HepG2 (cell line): ENCODE results near the gene NAALADL1. TPM values are rescaled to one million over a fixed set of nuclear protein-coding genes. Genes with fewer than 3 reads are reported as not detected.

ENCODE experiments used
- MAZ ChIP-seq, 2 experiments: sonication (generic) in 1 of 2; formaldehyde crosslinking in 1 of 2; IDR thresholded peaks; 2 replicates each; pipeline versions ENCODE4 v1.5.0 to v1.6.1; 2012 to 2020; ENCODE audit warnings: low read depth in 2 of 2, mild to moderate bottlenecking in 2 of 2, borderline replicate concordance in 1 of 2, improper control_type of control experiment in 1 of 2, low read length in 1 of 2, missing genetic modification reagents in 1 of 2, moderate library complexity in 1 of 2
- PAF1 ChIP-seq: IDR thresholded peaks from 2 replicates; pipeline ENCODE4 v1.6.1; 2016; ENCODE audit warnings: missing genetic modification reagents, missing compliant biosample characterization
- RBFOX2 ChIP-seq: fragments of 200-400 bp; formaldehyde crosslinking; IDR thresholded peaks from 2 replicates; pipeline ENCODE4 v1.6.1; 2017; ENCODE audit warnings: low read depth, mild to moderate bottlenecking, low read length
- SP140L ChIP-seq: sonication (generic); formaldehyde crosslinking; IDR thresholded peaks from 2 replicates; pipeline ENCODE4 v1.4.0; 2020; ENCODE audit warnings: missing genetic modification reagents, borderline replicate concordance
- TAF1 ChIP-seq: sonication (generic); formaldehyde crosslinking; IDR thresholded peaks from 2 replicates; pipeline ENCODE4 v1.4.0; 2020; ENCODE audit warnings: missing genetic modification reagents
- U2AF2 ChIP-seq: fragments of 200-400 bp; formaldehyde crosslinking; IDR thresholded peaks from 2 replicates; pipeline ENCODE4 v1.6.1; 2017; ENCODE audit warnings: low read depth, mild to moderate bottlenecking, low read length
- ZNF407 ChIP-seq: sonication (generic); formaldehyde crosslinking; IDR thresholded peaks from one replicate; pipeline ENCODE4 v1.5.1; 2020; ENCODE audit warnings: mild to moderate bottlenecking, missing genetic modification reagents; ENCODE audit errors: not compliant biosample characterization
- ZNF784 ChIP-seq: sonication (generic); formaldehyde crosslinking; IDR thresholded peaks from 2 replicates; pipeline ENCODE4 v1.5.1; 2020; ENCODE audit warnings: missing genetic modification reagents, mild to moderate bottlenecking, borderline replicate concordance
- polyA plus RNA-seq, 8 experiments: library from polyadenylated mRNA; depleted of rRNA in 3 of 8; stranded (reverse) in 7 of 8; unstranded in 1 of 8; fragments of >200 nt; fragmentation: Illumina TruSeq in 4 of 8; extraction: Trizol in 4 of 8; gene quantifications; 2 replicates each; pipeline versions ENCODE4 v1.2.1 to v1.2.3, GENCODE V29; 2011 to 2016; ENCODE audit warnings: low read depth in 4 of 8, missing spikeins in 1 of 8, mixed read lengths in 1 of 8; ENCODE audit not compliant: insufficient read depth in 1 of 8
- total RNA-seq, 5 experiments: library from RNA; depleted of rRNA; stranded (reverse); fragments of >200 nt; fragmentation: Illumina TruSeq; extraction: Trizol; gene quantifications; 2 replicates each; pipeline ENCODE4 v1.2.3, GENCODE V29; 2016; ENCODE audit warnings: low read depth in 1 of 5

NAALADL1 gene
- total and polyA plus RNA-seq, 2 of the 13 experiments (the other 11 are each of a cell fraction or from before 2014, with no cell fraction given) = 9.3 to 33.9 TPM

- TF ChIP-seq MAZ (IDR thresholded peaks at IDR 0.05; ENCODE audit: borderline replicate concordance, low read depth, low read length) (no peak), MAZ (CRISPR knock-in tag; IDR thresholded peaks at IDR 0.05; ENCODE audit: low read depth) (no peak), RBFOX2 (no peak), ZNF407 (CRISPR knock-in tag) (no peak), ZNF784 (CRISPR knock-in tag) (peak; percentile 10; the same call in 1 of the 2 replicates), TAF1 (CRISPR knock-in tag) (no peak), SP140L (CRISPR knock-in tag) (no peak), U2AF2 (no peak), PAF1 (CRISPR knock-in tag) (no peak)
Measured at GRCh38 chr11:65084598-65085375, 26.4 kb upstream of the NAALADL1 start (continued).
